ENCODE data around the gene MRPL4. TPM values are rescaled to one million over a fixed set of nuclear protein-coding genes. Genes with fewer than 3 reads are reported as not detected.

MRPL4 gene
- total and polyA plus RNA-seq, 2 of the 13 experiments (the other 11 are each of a cell fraction or from before 2014, with no cell fraction given) = 40.6 to 42.5 TPM

DNA sequence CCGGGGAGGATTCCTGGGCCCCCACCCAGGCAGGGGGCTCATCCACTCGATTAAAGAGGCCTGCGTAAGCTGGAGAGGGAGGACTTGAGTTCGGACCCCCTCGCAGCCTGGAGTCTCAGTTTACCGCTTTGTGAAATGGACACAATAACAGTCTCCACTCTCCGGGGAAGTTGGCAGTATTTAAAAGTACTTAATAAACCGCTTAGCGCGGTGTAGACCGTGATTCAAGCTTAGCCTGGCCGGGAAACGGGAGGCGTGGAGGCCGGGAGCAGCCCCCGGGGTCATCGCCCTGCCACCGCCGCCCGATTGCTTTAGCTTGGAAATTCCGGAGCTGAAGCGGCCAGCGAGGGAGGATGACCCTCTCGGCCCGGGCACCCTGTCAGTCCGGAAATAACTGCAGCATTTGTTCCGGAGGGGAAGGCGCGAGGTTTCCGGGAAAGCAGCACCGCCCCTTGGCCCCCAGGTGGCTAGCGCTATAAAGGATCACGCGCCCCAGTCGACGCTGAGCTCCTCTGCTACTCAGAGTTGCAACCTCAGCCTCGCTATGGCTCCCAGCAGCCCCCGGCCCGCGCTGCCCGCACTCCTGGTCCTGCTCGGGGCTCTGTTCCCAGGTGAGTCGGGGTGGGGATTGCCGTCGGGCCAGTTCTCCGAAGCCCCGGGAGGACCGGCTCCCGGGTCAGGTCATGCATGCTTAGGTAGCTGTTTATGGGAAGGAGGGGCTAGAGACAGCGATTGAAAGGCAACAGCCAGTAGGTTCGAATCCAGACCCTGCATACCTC is 18.8 kb downstream of the MRPL4 start, which contains the start of gene ICAM1 (continued):
- TF ChIP-seq HNRNPL (IDR thresholded peaks at IDR 0.05; ENCODE audit: low read depth, low read length) (peak; percentile 80; the same call in 1 of the 2 replicates), RARA (CRISPR knock-in tag; IDR thresholded peaks at IDR 0.05) (peak; percentile 87), KLF9 (CRISPR knock-in tag; IDR thresholded peaks at IDR 0.05; ENCODE audit: low read depth) (peak; percentile 45; the same call in 1 of the 2 replicates), FIP1L1 (IDR thresholded peaks at IDR 0.05; ENCODE audit: borderline replicate concordance, insufficient read depth, low read depth, low read length) (no peak), ZNF589 (CRISPR knock-in tag; conservative IDR thresholded peaks at IDR 0.05) (peak; percentile 83; the same call in 1 of the 2 replicates), PHF5A (CRISPR knock-in tag; IDR thresholded peaks at IDR 0.05; ENCODE audit: low read depth, unreplicated experiment) (no peak), ZNF747 (CRISPR knock-in tag; IDR thresholded peaks at IDR 0.05; ENCODE audit: borderline replicate concordance) (peak; percentile 83; the same call in 1 of the 2 replicates), MYC (CRISPR knock-in tag; IDR thresholded peaks at IDR 0.05; ENCODE audit: borderline replicate concordance) (peak; percentile 92), ZFP36L1 (CRISPR knock-in tag; IDR thresholded peaks at IDR 0.05) (peak; percentile 86; the same call in 1 of the 2 replicates), IKZF4 (CRISPR knock-in tag; IDR thresholded peaks at IDR 0.05; ENCODE audit: borderline replicate concordance, low read depth, not compliant biosample characterization) (no peak), THRA (CRISPR knock-in tag; IDR thresholded peaks at IDR 0.05; ENCODE audit: borderline replicate concordance) (peak; percentile 65; the same call in 1 of the 2 replicates), SRSF1 (optimal IDR thresholded peaks at IDR 0.05; ENCODE audit: low read depth, low read length) (peak; percentile 43), MIER3 (CRISPR knock-in tag; IDR thresholded peaks at IDR 0.05; ENCODE audit: borderline replicate concordance) (peak; percentile 83; the same call in 1 of the 2 replicates), SP140L (CRISPR knock-in tag; IDR thresholded peaks at IDR 0.05; ENCODE audit: borderline replicate concordance) (peak; percentile 93), FOXK2 (IDR thresholded peaks at IDR 0.05) (no peak), ZNF678 (CRISPR knock-in tag; IDR thresholded peaks at IDR 0.05) (0 out of 2 replicates have a peak, but pooled peaks have one; percentile 60), ZBTB7A (CRISPR knock-in tag; IDR thresholded peaks at IDR 0.05) (peak; percentile 85), ELF1 (CRISPR knock-in tag; IDR thresholded peaks at IDR 0.05) (peak; percentile 90), WIZ (CRISPR knock-in tag; IDR thresholded peaks at IDR 0.05) (0 out of 2 replicates have a peak, but pooled peaks have one; percentile 14), ZNF720 (CRISPR knock-in tag; IDR thresholded peaks at IDR 0.05) (0 out of 2 replicates have a peak, but pooled peaks have one; percentile 48)
- TF ChIP-seq, protein P1, sequence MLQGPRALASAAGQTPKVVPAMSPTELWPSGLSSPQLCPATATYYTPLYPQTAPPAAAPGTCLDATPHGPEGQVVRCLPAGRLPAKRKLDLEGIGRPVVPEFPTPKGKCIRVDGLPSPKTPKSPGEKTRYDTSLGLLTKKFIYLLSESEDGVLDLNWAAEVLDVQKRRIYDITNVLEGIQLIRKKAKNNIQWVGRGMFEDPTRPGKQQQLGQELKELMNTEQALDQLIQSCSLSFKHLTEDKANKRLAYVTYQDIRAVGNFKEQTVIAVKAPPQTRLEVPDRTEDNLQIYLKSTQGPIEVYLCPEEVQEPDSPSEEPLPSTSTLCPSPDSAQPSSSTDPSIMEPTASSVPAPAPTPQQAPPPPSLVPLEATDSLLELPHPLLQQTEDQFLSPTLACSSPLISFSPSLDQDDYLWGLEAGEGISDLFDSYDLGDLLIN (CRISPR knock-in tag; IDR thresholded peaks at IDR 0.05; ENCODE audit: borderline replicate concordance) = 0 out of 2 replicates have a peak, but pooled peaks have one; percentile 52
- TF ChIP-seq, protein P2, sequence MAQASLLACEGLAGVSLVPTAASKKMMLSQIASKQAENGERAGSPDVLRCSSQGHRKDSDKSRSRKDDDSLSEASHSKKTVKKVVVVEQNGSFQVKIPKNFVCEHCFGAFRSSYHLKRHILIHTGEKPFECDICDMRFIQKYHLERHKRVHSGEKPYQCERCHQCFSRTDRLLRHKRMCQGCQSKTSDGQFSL (CRISPR knock-in tag; IDR thresholded peaks at IDR 0.05) = no peak
- TF ChIP-seq, protein P3, sequence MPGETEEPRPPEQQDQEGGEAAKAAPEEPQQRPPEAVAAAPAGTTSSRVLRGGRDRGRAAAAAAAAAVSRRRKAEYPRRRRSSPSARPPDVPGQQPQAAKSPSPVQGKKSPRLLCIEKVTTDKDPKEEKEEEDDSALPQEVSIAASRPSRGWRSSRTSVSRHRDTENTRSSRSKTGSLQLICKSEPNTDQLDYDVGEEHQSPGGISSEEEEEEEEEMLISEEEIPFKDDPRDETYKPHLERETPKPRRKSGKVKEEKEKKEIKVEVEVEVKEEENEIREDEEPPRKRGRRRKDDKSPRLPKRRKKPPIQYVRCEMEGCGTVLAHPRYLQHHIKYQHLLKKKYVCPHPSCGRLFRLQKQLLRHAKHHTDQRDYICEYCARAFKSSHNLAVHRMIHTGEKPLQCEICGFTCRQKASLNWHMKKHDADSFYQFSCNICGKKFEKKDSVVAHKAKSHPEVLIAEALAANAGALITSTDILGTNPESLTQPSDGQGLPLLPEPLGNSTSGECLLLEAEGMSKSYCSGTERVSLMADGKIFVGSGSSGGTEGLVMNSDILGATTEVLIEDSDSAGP (CRISPR knock-in tag; IDR thresholded peaks at IDR 0.05; ENCODE audit: borderline replicate concordance) = peak; percentile 90

All from HepG2 (cell line).